HG03354 (cell line): Measurements from ENCODE around the gene NR4A1.

Experiments used
- ATAC-seq: cut with Tn5 transposase; IDR thresholded peaks from one replicate; pipeline ENCODE4 v1.9.1; 2021; ENCODE audit warnings: mild to moderate bottlenecking; ENCODE audit not compliant: unreplicated experiment, poor library complexity, severe bottlenecking

Gene NR4A1

GRCh38 chr12:52015532-52016041 lies 35.7 kb upstream of the NR4A1 start:
- ATAC-seq, result no peak

- ATAC-seq, result no peak
These were observed 32.7 kb upstream of the NR4A1 start for GRCh38 chr12:52018433-52019112.

- no peak for ATAC-seq
These were observed 32.0 kb upstream of the NR4A1 start for GRCh38 chr12:52019113-52019770.

GRCh38 chr12:52020539-52021336 lies 30.5 kb upstream of the NR4A1 start:
- ATAC-seq, result peak; percentile 49

- ATAC-seq, result no peak
These were observed 28.4 kb upstream of the NR4A1 start for GRCh38 chr12:52022841-52023181.

GRCh38 chr12:52023182-52023975 lies 27.9 kb upstream of the NR4A1 start:
- ATAC-seq, result no peak

GRCh38 chr12:52023976-52024688 lies 27.1 kb upstream of the NR4A1 start:
- ATAC-seq, result no peak

GRCh38 chr12:52024845-52025230 lies 26.4 kb upstream of the NR4A1 start:
- ATAC-seq, result no peak

GRCh38 chr12:52026263-52026662 lies 25.0 kb upstream of the NR4A1 start:
- ATAC-seq, result no peak

- ATAC-seq, result no peak
These were observed 24.0 kb upstream of the NR4A1 start for GRCh38 chr12:52027085-52027843.

- ATAC-seq, result no peak
These were observed 21.6 kb upstream of the NR4A1 start for GRCh38 chr12:52029685-52030084.

GRCh38 chr12:52032446-52032803 lies 18.8 kb upstream of the NR4A1 start:
- no peak for ATAC-seq

- ATAC-seq, result peak; percentile 94
These were observed 18.3 kb upstream of the NR4A1 start for GRCh38 chr12:52032804-52033445.

GRCh38 chr12:52033446-52034140 lies 17.6 kb upstream of the NR4A1 start:
- ATAC-seq, result no peak

GRCh38 chr12:52035190-52035589 lies 16.1 kb upstream of the NR4A1 start:
- ATAC-seq, result no peak

GRCh38 chr12:52035926-52036325 lies 15.3 kb upstream of the NR4A1 start:
- ATAC-seq, result no peak

GRCh38 chr12:52036587-52037171 lies 14.6 kb upstream of the NR4A1 start:
- peak; percentile 40 for ATAC-seq
